Endothelial cell of umbilical vein (primary cell): ENCODE results near the gene LHFPL6. TPM values are rescaled to one million over a fixed set of nuclear protein-coding genes. Genes with fewer than 3 reads are reported as not detected.

Experiments used
- BruUV-seq: library from RNA; stranded (reverse); fragments of 400-500 nt; replicated peaks from 2 replicates; lab custom pipeline; 2021; lab: Mats Ljungman, UMichigan
- CTCF ChIA-PET: fragments of 300-600, 350-600 bp; sonication (Branson Sonifier 250); formaldehyde crosslinking; loops from one replicate; lab custom pipeline; 2021; ENCODE audit warnings: antibody characterized with exemption, inconsistent platforms; lab: Charles Lee
- POLR2A ChIA-PET: fragments of 300-600, 350-600 bp; sonication (Branson Sonifier 250); formaldehyde crosslinking; loops from one replicate; lab custom pipeline; 2021; ENCODE audit warnings: antibody characterized with exemption, inconsistent platforms; lab: Charles Lee
- DNase-seq: peaks from one replicate; pipeline ENCODE4 v3.0.0-alpha.2; 2011; ENCODE audit warnings: low read depth, low spot score
- FAIRE-seq: peaks from 2 replicates; lab custom pipeline; 2011; peaks lifted over from hg19 to GRCh38; lab: Jason Lieb, UNC
- H2AFZ ChIP-seq: 2 replicates; pipeline ENCODE4 v1.6.0; 2012; ENCODE audit warnings: low read depth, low read length, control low read depth, inconsistent platforms
- H3K27ac ChIP-seq: 2 replicates; pipeline ENCODE4 v1.5.1; 2011; ENCODE audit warnings: low read depth, mild to moderate bottlenecking, control low read depth, low read length, moderate library complexity; ENCODE audit not compliant: insufficient read depth
- H3K27me3 ChIP-seq, 2 experiments: 2 replicates each; pipeline versions ENCODE4 v1.6.0 to v1.6.1; 2011; ENCODE audit warnings: low read length in 2 of 2, mixed read lengths in 1 of 2; ENCODE audit not compliant: control insufficient read depth in 2 of 2, insufficient read depth in 2 of 2
- H3K36me3 ChIP-seq, 2 experiments: 2 replicates in 1 of 2; 3 replicates in 1 of 2; pipeline ENCODE4 v1.5.1; 2011; ENCODE audit warnings: low read length in 2 of 2, mild to moderate bottlenecking in 1 of 2, moderate library complexity in 1 of 2; ENCODE audit not compliant: control insufficient read depth in 2 of 2, insufficient read depth in 2 of 2; ENCODE audit errors: extremely low read depth in 1 of 2
- H3K4me1 ChIP-seq: 3 replicates; pipeline ENCODE4 v1.5.1; 2011; ENCODE audit warnings: mild to moderate bottlenecking, low read length; ENCODE audit not compliant: control insufficient read depth, insufficient read depth; ENCODE audit errors: extremely low read depth
- H3K4me2 ChIP-seq: 2 replicates; pipeline ENCODE4 v1.6.1; 2011; ENCODE audit warnings: low read length, control low read depth, mixed read lengths; ENCODE audit not compliant: insufficient read depth
- H3K4me3 ChIP-seq, 3 experiments: fragments of 200-600 bp in 1 of 3; sonication (generic), shearing (Covaris generic) in 1 of 3; replicated peaks in 1 of 3; 2 replicates each; pipeline ENCODE4 v1.5.1; 2011 to 2016; ENCODE audit warnings: control low read depth in 3 of 3, low read length in 3 of 3, mild to moderate bottlenecking in 2 of 3, inconsistent platforms in 1 of 3, low read depth in 1 of 3, moderate library complexity in 1 of 3; ENCODE audit not compliant: insufficient read depth in 1 of 3
- H3K79me2 ChIP-seq: 2 replicates; pipeline ENCODE4 v1.6.0; 2012; ENCODE audit warnings: low read length, inconsistent platforms; ENCODE audit not compliant: control insufficient read depth, insufficient read depth
- H3K9ac ChIP-seq: replicated peaks from 2 replicates; pipeline ENCODE3; 2011; ENCODE audit warnings: low read length, control low read depth; ENCODE audit not compliant: insufficient read depth; ENCODE audit errors: extremely low read depth
- H3K9me1 ChIP-seq: replicated peaks from 3 replicates; pipeline ENCODE4 v1.6.0; 2011; ENCODE audit warnings: mild to moderate bottlenecking, low read length; ENCODE audit not compliant: control insufficient read depth, insufficient read depth; ENCODE audit errors: extremely low read depth
- H3K9me3 ChIP-seq: replicated peaks from 2 replicates; pipeline ENCODE4 v1.5.1; 2012; ENCODE audit warnings: low read length, inconsistent platforms; ENCODE audit not compliant: control insufficient read depth, insufficient read depth
- H4K20me1 ChIP-seq: replicated peaks from 2 replicates; pipeline ENCODE3; 2011; ENCODE audit warnings: mild to moderate bottlenecking, low read length; ENCODE audit not compliant: control insufficient read depth, insufficient read depth; ENCODE audit errors: extremely low read depth
- EZH2 ChIP-seq: IDR thresholded peaks from 2 replicates; pipeline ENCODE4 v1.6.1; 2012; ENCODE audit warnings: borderline replicate concordance, low read depth, mild to moderate bottlenecking, moderate library complexity, low read length, inconsistent platforms; ENCODE audit not compliant: severe bottlenecking
- GATA2 ChIP-seq: IDR thresholded peaks from 2 replicates; pipeline ENCODE4 v1.7.0; 2011; ENCODE audit warnings: low read depth, mild to moderate bottlenecking, moderate library complexity, mixed read lengths, low read length; ENCODE audit not compliant: insufficient read length, insufficient read depth
- POLR2AphosphoS5 ChIP-seq: IDR thresholded peaks from 2 replicates; pipeline ENCODE4 v1.6.1; 2012; ENCODE audit warnings: low read depth, mild to moderate bottlenecking, control low read depth, low read length, moderate library complexity; ENCODE audit not compliant: insufficient read depth
- dilution Hi-C: fragments of 300-500 bp; cut with MboI; formaldehyde crosslinking; loops from one replicate; pipeline ENCODE4 v1.15.0; 2019; ENCODE audit warnings: low sequenced_read_pairs; ENCODE audit not compliant: extremely low pct_ligation_motif_present
- intact Hi-C: fragments of 100-400 bp; cut with micrococcal nuclease; formaldehyde crosslinking; loops from one replicate; pipeline ENCODE4 v1.10.0; 2022
- polyA plus RNA-seq, 4 experiments: library from polyadenylated mRNA; depleted of rRNA in 3 of 4; stranded (reverse) in 3 of 4; unstranded in 1 of 4; fragments of >200 nt; gene quantifications; 2 replicates each; pipeline versions ENCODE4 v1.2.1 to v1.2.3, GENCODE V29; 2011 to 2012; ENCODE audit warnings: missing spikeins in 1 of 4
- total RNA-seq: library from RNA; stranded (reverse); gene quantifications from 2 replicates; pipeline ENCODE4 v1.2.3, GENCODE V29; 2021

The LHFPL6 gene
- total and polyA plus RNA-seq, 2 donors (not counting 3 experiments of a cell fraction or from before 2014, with no cell fraction given), result 17.5 to 19.4 TPM

- no peaks in the 10 kb centered on the region for H3K9me3 ChIP-seq
- intact Hi-C loops (no loop called here), dilution Hi-C loops (no loop called here)
- no peaks in the 10 kb centered on the region for H3K4me1 ChIP-seq
- H3K4me2 ChIP-seq, result no peak overlapping the region
- H3K36me3 ChIP-seq, result no peaks in the 10 kb centered on the region
- no peaks in the 10 kb centered on the region for H3K79me2 ChIP-seq
- no peaks in the 10 kb centered on the region for H3K9me1 ChIP-seq
- H3K4me3 ChIP-seq, result no peak overlapping the region
- no peak overlapping the region for H2AFZ ChIP-seq
- no peaks in the 10 kb centered on the region for H3K27me3 ChIP-seq
- TF ChIP-seq POLR2AphosphoS5 (no peak), EZH2 (no peak)
- H4K20me1 ChIP-seq, result no peaks in the 10 kb centered on the region
- CTCF ChIA-PET, result no interaction called here
- BruUV-seq, result no TSS peak
- no peak overlapping the region for H3K9ac ChIP-seq
- no peak overlapping the region for H3K27ac ChIP-seq
- FAIRE-seq (no peak), DNase-seq (no peak)
- POLR2A ChIA-PET, result no interaction called here
Measured at GRCh38 chr13:39510316-39510695, 92.7 kb downstream of the LHFPL6 start.

GRCh38 chr13:39509616-39510315 lies 93.2 kb downstream of the LHFPL6 start:
- Histone ChIP-seq H3K79me2 (no peaks in the 10 kb centered on the region), H3K27me3 (no peaks in the 10 kb centered on the region), H4K20me1 (no peaks in the 10 kb centered on the region), H3K9ac (no peak overlapping the region), H3K36me3 (no peaks in the 10 kb centered on the region), H3K4me3 (no peak overlapping the region), H3K9me1 (no peaks in the 10 kb centered on the region), H3K4me1 (no peaks in the 10 kb centered on the region), H3K9me3 (no peaks in the 10 kb centered on the region), H2AFZ (no peak overlapping the region), H3K4me2 (no peak overlapping the region), H3K27ac (no peak overlapping the region)
- BruUV-seq, result no TSS peak
- intact Hi-C loops (no loop called here), dilution Hi-C loops (no loop called here)
- POLR2A ChIA-PET, result no interaction called here
- CTCF ChIA-PET, result no interaction called here
- FAIRE-seq, result no peak
- TF ChIP-seq GATA2, result no peak
- DNase-seq, result no peak
